Bronchial epithelial cell (primary cell): Measurements from ENCODE around the gene SH3BGRL. TPM values are rescaled to one million over a fixed set of nuclear protein-coding genes. Genes with fewer than 3 reads are reported as not detected.
A peak's percentile ranks its signal among the peaks of the same experiment; 100 is the strongest.

ENCODE experiments used
- DNase-seq: peaks from one replicate; pipeline ENCODE4 v3.0.0-alpha.2; 2010; ENCODE audit warnings: low read depth
- FAIRE-seq: peaks from 2 replicates; lab custom pipeline; 2011; peaks lifted over from hg19 to GRCh38; lab: Jason Lieb, UNC
- H3K27me3 ChIP-seq: 2 replicates; pipeline ENCODE4 v1.5.1; 2011; ENCODE audit warnings: low read length; ENCODE audit not compliant: control insufficient read depth, insufficient read depth
- H3K36me3 ChIP-seq: 2 replicates; pipeline ENCODE4 v1.5.1; 2011; ENCODE audit warnings: low read length; ENCODE audit not compliant: control insufficient read depth, insufficient read depth
- H3K4me3 ChIP-seq: 2 replicates; pipeline ENCODE4 v1.5.1; 2011; ENCODE audit warnings: mild to moderate bottlenecking, low read depth, low read length, control low read depth
- CTCF ChIP-seq: IDR thresholded peaks from 2 replicates; pipeline ENCODE4 v1.5.1; 2011; ENCODE audit warnings: mild to moderate bottlenecking, moderate library complexity, low read length, control low read depth, inconsistent platforms; ENCODE audit not compliant: insufficient read depth, severe bottlenecking
- total RNA-seq: library from RNA; depleted of rRNA; stranded (reverse); fragments of >200 nt; gene quantifications from 2 replicates; pipeline ENCODE4 v1.2.1, GENCODE V29; 2014

Gene SH3BGRL
- total RNA-seq, 1 donor from 2014 or later: 7.9 TPM

- H3K36me3 ChIP-seq: no peaks in the 10 kb centered on the region
- no peak for TF ChIP-seq CTCF
- FAIRE-seq (no peak), DNase-seq (no peak)
- H3K4me3 ChIP-seq: no peak overlapping the region
- no peaks in the 10 kb centered on the region for H3K27me3 ChIP-seq
Observed at GRCh38 chrX:81259020-81259713, 57.3 kb downstream of the SH3BGRL start.

GRCh38 chrX:81259714-81260395, 58.0 kb downstream of the SH3BGRL start:
- no peak for FAIRE-seq
- no peak overlapping the region for H3K4me3 ChIP-seq
- no peaks in the 10 kb centered on the region for H3K36me3 ChIP-seq
- H3K27me3 ChIP-seq: no peaks in the 10 kb centered on the region
- DNase-seq: peak; percentile 53
- TF ChIP-seq CTCF: no peak

- Histone ChIP-seq H3K36me3 (no peaks in the 10 kb centered on the region), H3K4me3 (no peak overlapping the region), H3K27me3 (no peaks in the 10 kb centered on the region)
- no peak for TF ChIP-seq CTCF
- peak; percentile 62 for DNase-seq
- FAIRE-seq: no peak
Observed at GRCh38 chrX:81261576-81261975, 59.7 kb downstream of the SH3BGRL start.

GRCh38 chrX:81263059-81263458, 61.2 kb downstream of the SH3BGRL start:
- H3K36me3 ChIP-seq: no peaks in the 10 kb centered on the region
- TF ChIP-seq CTCF: no peak
- no peaks in the 10 kb centered on the region for H3K27me3 ChIP-seq
- FAIRE-seq: no peak
- H3K4me3 ChIP-seq: no peak overlapping the region
- no peak for DNase-seq

- Histone ChIP-seq H3K4me3 (no peak overlapping the region), H3K27me3 (no peaks in the 10 kb centered on the region), H3K36me3 (no peaks in the 10 kb centered on the region)
- FAIRE-seq (no peak), DNase-seq (no peak)
- TF ChIP-seq CTCF: no peak
Observed at GRCh38 chrX:81278616-81279015, 76.7 kb downstream of the SH3BGRL start.
